Chondrocyte (in vitro differentiated cells): Measurements from ENCODE around the gene ACER3. TPM values are rescaled to one million over a fixed set of nuclear protein-coding genes. Genes with fewer than 3 reads are reported as not detected.
A peak's percentile ranks its signal among the peaks of the same experiment; 100 is the strongest.

Experiments
- DNase-seq: peaks from one replicate; pipeline ENCODE4 v3.0.0; 2021; ENCODE audit warnings: mixed read lengths, low spot score
- H3K27ac Mint-ChIP-seq: one replicate; pipeline ENCODE4 v1.8.0; 2021; ENCODE audit warnings: mild to moderate bottlenecking, moderate library complexity, mixed read lengths; ENCODE audit not compliant: unreplicated experiment
- H3K27me3 Mint-ChIP-seq: 2 replicates; pipeline ENCODE4 v1.8.0; 2021; ENCODE audit warnings: low read depth, mixed read lengths
- H3K36me3 Mint-ChIP-seq: 2 replicates; pipeline ENCODE4 v1.8.0; 2021; ENCODE audit warnings: low read depth, mixed read lengths
- H3K4me1 Mint-ChIP-seq: 2 replicates; pipeline ENCODE4 v1.8.0; 2021; ENCODE audit warnings: low read depth, mild to moderate bottlenecking, mixed read lengths
- H3K4me3 Mint-ChIP-seq: one replicate; pipeline ENCODE4 v1.8.0; 2021; ENCODE audit warnings: mild to moderate bottlenecking, moderate library complexity, mixed read lengths; ENCODE audit not compliant: unreplicated experiment
- H3K9me3 Mint-ChIP-seq: 2 replicates; pipeline ENCODE4 v1.8.0; 2021; ENCODE audit warnings: low read depth, mixed read lengths
- total RNA-seq: library from RNA; stranded (reverse); gene quantifications from 3 replicates; pipeline ENCODE4 v1.2.1, GENCODE V29; 2021
- TF ChIP-seq, protein P1 (sequence below): fragments of 200-600 bp; sonication (generic); IDR thresholded peaks from 2 replicates; pipeline ENCODE4 v1.5.0; 2021; ENCODE audit warnings: antibody characterized with exemption, mild to moderate bottlenecking, moderate library complexity

Gene ACER3
- total RNA-seq, 1 donor from 2014 or later: 17.9 TPM

DNA sequence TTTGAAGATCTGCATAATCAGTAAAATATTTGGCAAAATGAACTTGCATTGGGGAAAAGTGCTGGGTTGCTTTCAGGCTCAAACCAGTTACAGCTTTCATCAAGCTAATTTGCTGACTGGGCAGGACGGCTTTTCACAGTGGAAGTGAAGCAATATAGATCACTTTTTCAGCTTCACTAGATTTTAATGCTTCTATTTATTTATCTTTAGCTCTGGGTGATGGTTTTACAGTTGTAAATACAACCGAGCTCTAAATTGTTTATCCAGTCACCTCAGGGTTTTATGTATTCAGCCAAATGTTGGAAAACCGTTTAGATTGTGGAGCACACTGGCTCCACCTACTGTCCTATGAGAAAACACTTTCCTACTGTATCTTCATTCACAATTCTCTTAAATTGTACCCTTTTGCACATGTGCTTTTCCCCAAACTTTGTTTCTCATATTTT is 58.2 kb downstream of the ACER3 start:
- Mint-ChIP-seq H3K27ac (no peak overlapping the region), H3K27me3 (no peaks in the 10 kb centered on the region), H3K4me3 (no peak overlapping the region), H3K9me3 (no peaks in the 10 kb centered on the region), H3K36me3 (peaks cover 1% of the 10 kb centered on the region), H3K4me1 (peaks cover 6% of the 10 kb centered on the region)
- DNase-seq: no peak
- TF ChIP-seq, protein P1, sequence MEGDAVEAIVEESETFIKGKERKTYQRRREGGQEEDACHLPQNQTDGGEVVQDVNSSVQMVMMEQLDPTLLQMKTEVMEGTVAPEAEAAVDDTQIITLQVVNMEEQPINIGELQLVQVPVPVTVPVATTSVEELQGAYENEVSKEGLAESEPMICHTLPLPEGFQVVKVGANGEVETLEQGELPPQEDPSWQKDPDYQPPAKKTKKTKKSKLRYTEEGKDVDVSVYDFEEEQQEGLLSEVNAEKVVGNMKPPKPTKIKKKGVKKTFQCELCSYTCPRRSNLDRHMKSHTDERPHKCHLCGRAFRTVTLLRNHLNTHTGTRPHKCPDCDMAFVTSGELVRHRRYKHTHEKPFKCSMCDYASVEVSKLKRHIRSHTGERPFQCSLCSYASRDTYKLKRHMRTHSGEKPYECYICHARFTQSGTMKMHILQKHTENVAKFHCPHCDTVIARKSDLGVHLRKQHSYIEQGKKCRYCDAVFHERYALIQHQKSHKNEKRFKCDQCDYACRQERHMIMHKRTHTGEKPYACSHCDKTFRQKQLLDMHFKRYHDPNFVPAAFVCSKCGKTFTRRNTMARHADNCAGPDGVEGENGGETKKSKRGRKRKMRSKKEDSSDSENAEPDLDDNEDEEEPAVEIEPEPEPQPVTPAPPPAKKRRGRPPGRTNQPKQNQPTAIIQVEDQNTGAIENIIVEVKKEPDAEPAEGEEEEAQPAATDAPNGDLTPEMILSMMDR: peak; percentile 83

DNA sequence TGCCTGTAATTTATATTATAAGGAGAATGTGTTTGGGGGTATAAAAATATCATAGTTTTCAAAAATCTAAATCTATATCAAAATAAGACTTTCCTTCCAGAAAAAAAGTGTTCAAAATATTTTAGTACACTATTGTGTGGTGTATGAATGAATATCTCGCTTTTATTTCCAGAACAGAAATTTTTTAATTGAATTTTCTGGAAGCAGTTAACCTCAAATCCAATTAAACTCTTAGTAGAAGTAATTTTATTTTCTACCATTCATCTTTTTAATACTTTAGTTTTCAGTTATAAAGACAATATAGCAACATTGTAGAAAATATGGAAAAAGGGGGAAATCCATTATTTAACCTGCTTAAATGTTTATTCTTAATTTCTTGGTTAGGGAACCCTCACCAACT is 58.7 kb downstream of the ACER3 start:
- no peaks in the 10 kb centered on the region for H3K27me3 Mint-ChIP-seq
- TF ChIP-seq, protein P1: peak; percentile 8
- no peak overlapping the region for H3K27ac Mint-ChIP-seq
- H3K9me3 Mint-ChIP-seq: no peaks in the 10 kb centered on the region
- no peak overlapping the region for H3K4me3 Mint-ChIP-seq
- H3K4me1 Mint-ChIP-seq: peaks cover 6% of the 10 kb centered on the region
- no peak for DNase-seq
- H3K36me3 Mint-ChIP-seq: peaks cover 1% of the 10 kb centered on the region

DNA sequence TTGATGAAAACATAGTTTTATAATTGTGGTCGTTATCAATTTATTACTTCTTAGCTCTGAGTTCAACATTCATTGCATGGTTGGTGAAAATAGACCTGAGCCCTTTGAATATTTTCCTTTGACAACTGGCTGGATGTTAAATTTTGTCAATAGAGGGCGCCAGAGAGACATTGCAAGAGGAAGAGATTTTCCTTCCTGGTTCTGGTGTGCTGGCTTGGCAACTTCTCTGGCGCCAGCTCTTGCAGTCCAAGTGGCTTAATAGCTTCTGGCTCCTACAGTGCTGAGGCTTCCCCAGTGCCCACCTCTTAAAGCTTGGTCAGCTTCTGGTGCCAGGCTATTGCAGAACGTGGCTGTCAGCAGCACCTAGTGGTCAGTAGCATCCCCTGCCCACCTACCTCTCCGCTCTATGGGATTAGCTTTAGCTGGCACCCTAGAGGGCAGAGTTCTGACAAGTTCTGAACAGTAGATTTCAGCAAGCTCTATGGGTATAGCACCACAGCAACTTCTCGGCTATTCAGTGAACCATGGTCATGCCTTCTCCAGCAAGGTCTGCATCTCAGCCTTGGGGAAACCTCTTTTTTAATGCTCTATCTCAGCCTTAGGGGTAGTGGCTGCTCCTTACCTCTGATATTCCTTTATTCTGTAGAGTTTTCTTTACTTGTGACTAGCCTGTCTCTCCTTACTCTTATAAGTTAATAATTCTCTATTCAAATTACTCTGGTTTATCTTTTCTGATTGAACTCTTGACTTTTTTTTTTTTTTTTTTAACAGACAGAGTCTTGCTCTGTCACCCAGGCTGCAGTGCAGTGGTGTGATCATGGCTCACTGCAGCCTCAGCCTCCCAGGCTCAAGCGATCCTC is 59.4 kb downstream of the ACER3 start:
- Mint-ChIP-seq H3K4me3 (peak overlapping the region; percentile 18), H3K9me3 (no peaks in the 10 kb centered on the region), H3K27ac (no peak overlapping the region), H3K27me3 (no peaks in the 10 kb centered on the region), H3K4me1 (peaks cover 6% of the 10 kb centered on the region), H3K36me3 (peaks cover 1% of the 10 kb centered on the region)
- no peak for DNase-seq
- TF ChIP-seq, protein P1: peak; percentile 86

DNA sequence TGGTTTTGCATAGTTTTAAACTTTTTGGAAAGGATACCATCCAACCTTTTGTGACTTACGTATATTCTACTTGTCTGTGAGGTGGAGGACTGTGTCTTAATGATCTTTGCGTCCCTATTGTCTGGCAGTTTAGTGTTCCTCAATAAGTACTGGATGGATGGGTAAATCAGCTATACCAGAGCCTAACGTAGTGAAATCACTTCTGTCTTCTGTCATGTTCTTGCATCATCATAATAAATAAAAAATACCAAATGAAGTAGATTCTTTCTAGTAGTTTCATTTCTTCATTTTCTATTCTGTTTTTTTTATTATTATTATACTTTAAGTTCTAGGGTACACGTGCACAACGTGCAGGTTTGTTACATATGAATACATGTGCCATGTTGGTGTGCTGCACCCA is 66.4 kb downstream of the ACER3 start:
- no peaks in the 10 kb centered on the region for H3K9me3 Mint-ChIP-seq
- H3K4me1 Mint-ChIP-seq: no peaks in the 10 kb centered on the region
- peaks cover 10% of the 10 kb centered on the region for H3K36me3 Mint-ChIP-seq
- H3K4me3 Mint-ChIP-seq: no peak overlapping the region
- DNase-seq: no peak
- TF ChIP-seq, protein P1: no peak
- H3K27me3 Mint-ChIP-seq: no peaks in the 10 kb centered on the region
- H3K27ac Mint-ChIP-seq: no peak overlapping the region

DNA sequence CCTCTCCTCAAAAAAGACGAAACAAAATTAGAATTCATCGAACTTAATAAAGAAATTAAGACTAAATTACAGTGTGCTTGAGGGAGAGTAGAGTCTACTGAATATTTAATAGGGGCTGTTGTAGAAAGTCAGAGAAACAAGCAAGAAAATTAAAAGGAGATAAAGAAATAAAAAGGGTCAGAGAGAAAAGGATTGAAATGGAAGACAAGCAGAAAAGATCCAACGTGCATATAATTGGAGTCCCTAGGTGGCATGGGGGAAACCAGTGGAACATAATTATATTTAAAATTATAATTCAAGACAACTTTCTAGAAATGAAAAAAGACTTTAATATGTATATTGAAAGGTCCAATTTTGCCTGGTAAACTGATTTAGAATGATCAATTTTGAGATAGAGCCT is 74.3 kb downstream of the ACER3 start:
- no peaks in the 10 kb centered on the region for H3K27me3 Mint-ChIP-seq
- no peak overlapping the region for H3K27ac Mint-ChIP-seq
- TF ChIP-seq, protein P1: no peak
- no peaks in the 10 kb centered on the region for H3K4me1 Mint-ChIP-seq
- peaks cover 17% of the 10 kb centered on the region for H3K9me3 Mint-ChIP-seq
- peaks cover 32% of the 10 kb centered on the region for H3K36me3 Mint-ChIP-seq
- no peak for DNase-seq
- no peak overlapping the region for H3K4me3 Mint-ChIP-seq
